ENCODE data around the gene DMKN. TPM values are rescaled to one million over a fixed set of nuclear protein-coding genes. Genes with fewer than 3 reads are reported as not detected.

DMKN gene
- total RNA-seq, 1 donor from 2014 or later, result not detected

DNA sequence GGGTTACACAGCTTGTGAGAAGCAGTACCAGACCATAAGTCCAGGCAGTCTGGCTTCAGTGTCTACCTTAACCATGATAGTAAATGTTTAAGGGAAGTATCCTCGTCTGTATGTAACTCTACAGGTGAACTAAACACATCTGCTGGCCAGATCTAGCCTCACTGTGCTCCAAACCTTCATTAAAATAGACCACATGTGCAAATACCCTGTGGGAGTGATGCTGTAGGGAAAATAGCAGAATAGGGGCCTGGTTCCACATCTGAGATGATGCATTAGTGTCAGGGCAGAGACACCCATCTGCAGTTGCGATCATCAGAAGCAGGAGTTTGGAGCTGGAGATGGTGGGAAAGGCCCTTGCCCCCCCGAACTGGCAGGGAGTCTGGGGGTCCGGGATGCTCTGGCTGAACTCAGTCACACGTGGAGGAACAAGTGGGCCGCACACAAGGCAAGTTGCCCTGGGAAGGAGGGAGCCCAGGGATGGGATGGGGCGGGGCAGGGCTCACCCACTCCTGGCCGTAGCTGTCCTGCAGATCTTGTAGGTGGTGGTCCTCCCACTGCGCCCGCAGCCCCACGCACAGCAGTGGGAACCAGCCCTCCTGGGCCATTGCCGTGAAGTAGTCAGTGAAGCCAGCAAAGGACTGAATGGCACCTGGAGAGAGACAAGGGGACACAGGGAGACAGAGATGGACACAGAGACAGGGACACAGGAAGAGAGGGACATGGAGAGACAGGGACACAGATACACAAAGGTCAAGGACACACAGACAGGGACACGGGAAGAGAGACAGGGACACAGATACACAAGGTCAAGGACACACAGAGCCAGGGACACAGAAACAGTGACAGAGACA is 39.3 kb upstream of the DMKN start:
- Mint-ChIP-seq H3K27ac (ENCODE audit: unreplicated experiment) (peak overlapping the region; percentile 27), H3K27me3 (ENCODE audit: low read depth) (peaks cover 37% of the 10 kb centered on the region), H3K9me3 (no peaks in the 10 kb centered on the region), H3K4me1 (peaks cover 16% of the 10 kb centered on the region), H3K36me3 (ENCODE audit: low read depth) (no peaks in the 10 kb centered on the region), H3K4me3 (peak overlapping the region; percentile 16)
- DNase-seq (ENCODE audit: low read depth, low spot score), result no peak
- TF ChIP-seq CTCF (conservative IDR thresholded peaks at IDR 0.05), result no peak

GRCh38 chr19:35551091-35551810 is 37.8 kb upstream of the DMKN start:
- H3K27ac Mint-ChIP-seq (ENCODE audit: unreplicated experiment), result no peak overlapping the region

DNA sequence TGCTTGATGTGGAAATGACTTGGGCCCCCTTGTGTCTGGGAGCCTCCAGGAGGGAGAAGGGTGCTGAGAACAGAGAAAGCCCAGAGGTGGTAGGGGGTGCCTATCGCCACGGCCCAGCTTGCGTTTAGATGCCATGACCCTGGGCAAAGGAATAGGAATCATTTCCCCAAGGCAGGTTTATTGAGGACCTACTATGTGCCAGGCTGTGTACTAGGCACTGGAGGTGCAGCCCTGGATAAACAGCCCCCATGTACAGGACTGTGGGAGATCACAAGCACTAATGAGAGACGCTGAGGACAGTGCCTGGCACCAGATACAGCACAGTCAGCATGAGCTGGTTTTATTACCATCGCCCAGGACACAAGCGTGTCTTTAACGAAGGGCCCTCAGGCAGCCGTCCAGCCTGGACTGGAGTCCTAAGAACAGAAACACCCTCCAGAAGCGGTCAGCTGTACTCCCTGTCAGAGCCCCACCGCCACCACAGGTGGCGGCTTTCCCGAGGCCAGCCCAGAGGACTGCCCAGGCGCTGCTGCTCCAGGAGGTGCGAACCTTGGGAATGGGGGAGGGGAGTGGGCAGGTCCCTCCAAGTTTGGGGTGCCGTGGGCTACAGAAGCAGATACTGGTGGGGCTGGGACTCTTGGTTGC is 36.6 kb upstream of the DMKN start:
- Mint-ChIP-seq H3K4me1 (peaks cover 20% of the 10 kb centered on the region), H3K36me3 (ENCODE audit: low read depth) (no peaks in the 10 kb centered on the region), H3K9me3 (no peaks in the 10 kb centered on the region), H3K4me3 (peak overlapping the region; percentile 49), H3K27ac (ENCODE audit: unreplicated experiment) (no peak overlapping the region), H3K27me3 (ENCODE audit: low read depth) (peaks cover 15% of the 10 kb centered on the region)
- no peak for TF ChIP-seq CTCF (conservative IDR thresholded peaks at IDR 0.05)
- no peak for DNase-seq (ENCODE audit: low read depth, low spot score)

More at GRCh38 chr19:35551091-35551810, 37.8 kb upstream of the DMKN start:
- no peak for DNase-seq (ENCODE audit: low read depth, low spot score)
- Mint-ChIP-seq H3K4me3 (peak overlapping the region; percentile 41), H3K27me3 (ENCODE audit: low read depth) (peaks cover 24% of the 10 kb centered on the region), H3K4me1 (peaks cover 23% of the 10 kb centered on the region), H3K9me3 (no peaks in the 10 kb centered on the region), H3K36me3 (ENCODE audit: low read depth) (no peaks in the 10 kb centered on the region)
- TF ChIP-seq CTCF (conservative IDR thresholded peaks at IDR 0.05), result no peak

GRCh38 chr19:35549174-35549788 is 35.8 kb upstream of the DMKN start:
- peak overlapping the region; percentile 90 for H3K4me3 Mint-ChIP-seq
- H3K36me3 Mint-ChIP-seq (ENCODE audit: low read depth), result peaks cover 2% of the 10 kb centered on the region
- peak; percentile 62 for DNase-seq (ENCODE audit: low read depth, low spot score)
- H3K27ac Mint-ChIP-seq (ENCODE audit: unreplicated experiment), result peak overlapping the region; percentile 27
- peaks cover 8% of the 10 kb centered on the region for H3K27me3 Mint-ChIP-seq (ENCODE audit: low read depth)
- no peaks in the 10 kb centered on the region for H3K9me3 Mint-ChIP-seq
- TF ChIP-seq CTCF (conservative IDR thresholded peaks at IDR 0.05), result peak; percentile 78
- H3K4me1 Mint-ChIP-seq, result peaks cover 27% of the 10 kb centered on the region

DNA sequence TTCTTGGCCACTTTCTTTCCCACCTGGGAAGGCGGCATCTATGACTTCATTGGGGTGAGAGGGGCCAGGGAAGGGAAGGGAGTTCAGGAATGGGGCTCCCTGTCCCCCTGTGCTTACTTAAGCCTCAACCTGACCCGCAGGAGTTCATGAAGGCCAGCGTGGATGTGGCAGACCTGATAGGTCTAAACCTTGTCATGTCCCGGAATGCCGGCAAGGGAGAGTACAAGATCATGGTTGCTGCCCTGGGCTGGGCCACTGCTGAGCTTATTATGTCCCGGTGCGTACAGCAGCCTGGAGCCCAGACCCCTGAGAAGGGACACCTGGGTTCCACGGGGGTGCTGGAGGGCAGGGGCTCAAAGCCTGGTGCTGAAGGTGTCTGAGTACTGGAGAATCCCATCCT is 33.1 kb upstream of the DMKN start:
- Mint-ChIP-seq H3K27me3 (ENCODE audit: low read depth) (no peaks in the 10 kb centered on the region), H3K27ac (ENCODE audit: unreplicated experiment) (no peak overlapping the region), H3K4me3 (peak overlapping the region; percentile 92), H3K36me3 (ENCODE audit: low read depth) (peaks cover 5% of the 10 kb centered on the region), H3K9me3 (no peaks in the 10 kb centered on the region), H3K4me1 (peaks cover 29% of the 10 kb centered on the region)
- no peak for TF ChIP-seq CTCF (conservative IDR thresholded peaks at IDR 0.05)
- no peak for DNase-seq (ENCODE audit: low read depth, low spot score)
